NCI-H1105 treated with DMSO at 0.1 percent for 48 hours (cell line): ENCODE results near the gene ACCSL.
A peak's percentile ranks its signal among the peaks of the same experiment; 100 is the strongest.

Experiments used
- DNase-seq: peaks from one replicate; lab custom pipeline; 2025; lab: John Stamatoyannopoulos, UW

The ACCSL gene

DNA sequence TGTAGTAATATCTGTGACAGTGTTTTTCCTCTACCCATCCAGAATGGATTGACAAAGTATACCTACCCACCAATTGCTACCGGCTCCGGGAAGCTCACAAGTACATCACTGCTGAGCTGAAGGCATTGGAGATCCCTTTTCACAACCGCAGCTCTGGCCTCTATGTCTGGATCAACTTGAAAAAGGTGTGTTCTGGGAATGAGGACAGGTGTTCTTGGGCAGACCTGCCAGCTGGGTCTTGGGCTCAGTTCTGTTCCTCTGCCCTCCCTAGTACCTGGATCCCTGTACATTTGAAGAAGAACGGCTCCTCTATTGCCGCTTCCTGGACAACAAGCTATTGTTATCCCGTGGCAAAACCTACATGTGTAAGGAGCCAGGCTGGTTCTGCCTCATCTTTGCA lies 10.5 kb downstream of the ACCSL start:
- DNase-seq = no peak

- DNase-seq = no peak
Observed at GRCh38 chr11:44065161-44065661, 17.4 kb downstream of the ACCSL start.

DNA sequence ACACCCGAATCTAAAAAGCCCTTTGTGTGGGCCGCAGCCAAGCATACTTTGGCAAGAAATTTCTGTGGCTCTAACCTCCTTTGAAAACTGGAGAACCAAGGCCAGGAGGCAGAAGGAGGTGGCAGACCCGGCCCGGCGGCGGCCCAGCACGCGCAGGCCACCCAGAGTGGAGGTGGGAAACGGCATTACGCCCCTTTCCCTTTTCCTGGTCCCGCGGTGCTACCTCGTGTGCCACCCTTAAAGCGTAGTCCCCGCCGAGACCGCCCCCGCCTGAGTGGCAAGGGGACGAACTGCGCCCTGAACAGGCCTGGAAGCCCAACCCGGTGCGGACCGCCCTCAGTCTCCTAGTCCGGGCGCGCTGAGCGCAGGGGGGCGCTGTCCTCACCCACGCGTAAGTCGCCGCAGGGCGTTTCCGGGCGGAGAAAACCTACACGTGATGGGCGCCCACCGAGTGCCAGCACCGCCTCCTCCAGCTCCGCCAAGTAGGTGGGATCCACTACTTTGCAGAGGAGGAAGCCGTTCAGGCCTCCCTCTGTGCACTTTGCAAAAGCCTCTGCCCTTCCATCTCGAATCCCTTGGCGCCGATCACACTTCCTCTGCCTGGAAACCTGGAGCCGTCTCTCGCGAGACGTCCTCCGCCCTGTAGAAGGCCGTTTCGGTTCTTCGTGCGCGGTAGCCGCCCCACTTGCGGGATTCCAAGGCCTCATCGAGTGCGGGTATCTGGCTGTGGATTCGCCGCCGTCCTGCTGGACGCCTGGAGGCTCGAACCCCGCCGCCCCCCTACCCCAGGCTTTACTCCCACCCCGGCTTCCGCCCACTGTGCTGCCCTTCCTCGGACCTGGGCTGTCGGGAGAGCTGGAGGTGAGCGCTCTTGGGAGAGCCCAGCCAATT lies 18.3 kb downstream of the ACCSL start, which contains the start of gene ACCS:
TSS of gene ACCS (plus strand) at position 430 of the 891 bp plus-strand sequence. CDS start 1,358 bp downstream, outside the sequence.
- peak; percentile 93 for DNase-seq

- DNase-seq = peak; percentile 33
Observed at GRCh38 chr11:44066732-44067141, 19.0 kb downstream of the ACCSL start.

DNA sequence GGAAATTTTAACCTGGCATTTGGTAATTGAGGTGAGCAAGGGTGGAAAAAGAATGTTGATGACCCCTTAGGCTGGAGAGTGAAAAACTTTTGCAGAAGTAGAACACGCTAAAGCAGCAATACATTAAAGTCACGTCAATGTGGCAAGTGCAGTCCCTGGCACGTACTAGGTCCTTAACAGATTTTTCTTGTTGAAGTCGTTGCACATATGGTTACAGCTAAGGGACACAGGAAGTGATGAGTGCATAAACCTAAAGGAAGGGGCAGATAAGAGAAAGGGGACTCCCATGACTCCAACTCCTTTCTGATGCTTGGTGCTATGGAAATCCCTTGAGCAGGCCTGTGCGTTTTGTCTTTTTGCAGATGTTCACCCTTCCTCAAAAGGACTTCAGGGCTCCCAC lies 19.5 kb downstream of the ACCSL start:
- no peak for DNase-seq

- no peak for DNase-seq
Observed at GRCh38 chr11:44068180-44068579, 20.4 kb downstream of the ACCSL start.

DNA sequence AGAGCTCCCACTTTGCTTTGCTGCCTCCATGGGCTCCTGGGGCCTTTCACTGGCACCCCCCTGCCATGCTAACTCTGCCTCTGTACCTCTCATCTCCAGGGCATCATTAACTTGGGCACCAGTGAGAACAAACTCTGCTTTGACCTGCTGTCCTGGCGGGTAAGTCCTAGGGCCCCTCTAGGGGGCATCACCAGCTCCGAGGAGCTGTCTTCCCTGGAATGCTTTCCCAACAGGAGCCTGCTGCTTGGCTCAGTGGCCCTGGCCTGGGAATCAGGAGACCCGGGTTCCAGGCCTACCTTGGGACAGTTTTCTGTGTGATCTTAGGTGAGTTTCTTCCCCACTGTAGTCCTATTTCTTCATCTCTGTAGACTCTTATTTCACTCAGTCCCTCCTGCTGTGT lies 23.4 kb downstream of the ACCSL start:
- DNase-seq = no peak

GRCh38 chr11:44072757-44073658 lies 25.2 kb downstream of the ACCSL start:
- no peak for DNase-seq

- DNase-seq = no peak
Observed at GRCh38 chr11:44078794-44079193, 31.0 kb downstream of the ACCSL start.

DNA sequence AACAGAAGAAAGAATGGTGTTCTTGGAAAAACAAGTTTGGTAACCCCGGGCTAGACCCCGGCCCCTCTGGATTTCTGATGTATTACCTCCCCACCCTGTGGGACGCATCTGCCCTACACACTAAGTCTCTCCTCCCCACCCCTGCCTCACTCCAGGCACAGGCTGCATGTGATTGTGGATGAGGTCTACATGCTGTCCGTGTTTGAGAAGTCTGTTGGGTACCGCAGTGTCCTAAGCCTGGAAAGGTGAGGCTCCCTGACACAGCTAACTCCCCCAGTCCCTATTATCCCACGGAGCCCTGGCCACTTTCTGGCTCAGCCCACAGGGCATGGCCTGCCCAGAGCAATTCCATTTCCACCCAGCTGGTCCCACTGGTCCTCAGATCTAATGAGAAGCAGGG lies 31.6 kb downstream of the ACCSL start:
- no peak for DNase-seq

- no peak for DNase-seq
Observed at GRCh38 chr11:44080951-44081350, 33.2 kb downstream of the ACCSL start.

DNA sequence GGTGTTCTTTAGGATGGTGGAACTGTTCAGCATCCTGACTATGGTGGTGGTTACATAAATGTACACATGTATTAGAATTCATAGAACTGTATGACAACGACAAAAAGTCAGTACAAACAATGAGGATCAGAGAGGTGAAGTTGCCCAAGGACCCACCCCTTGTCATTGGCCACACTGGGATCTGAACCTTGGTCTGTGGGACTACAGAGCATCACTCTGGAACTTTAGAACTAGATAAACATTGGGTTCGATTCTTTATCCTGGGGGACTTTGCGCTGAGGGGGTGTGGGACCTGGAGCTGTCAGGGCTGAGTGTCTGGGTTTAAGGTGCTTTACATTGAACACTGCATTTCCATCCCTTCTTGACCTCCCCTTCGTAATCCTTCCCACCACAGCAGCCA lies 34.9 kb downstream of the ACCSL start:
- DNase-seq = no peak

DNA sequence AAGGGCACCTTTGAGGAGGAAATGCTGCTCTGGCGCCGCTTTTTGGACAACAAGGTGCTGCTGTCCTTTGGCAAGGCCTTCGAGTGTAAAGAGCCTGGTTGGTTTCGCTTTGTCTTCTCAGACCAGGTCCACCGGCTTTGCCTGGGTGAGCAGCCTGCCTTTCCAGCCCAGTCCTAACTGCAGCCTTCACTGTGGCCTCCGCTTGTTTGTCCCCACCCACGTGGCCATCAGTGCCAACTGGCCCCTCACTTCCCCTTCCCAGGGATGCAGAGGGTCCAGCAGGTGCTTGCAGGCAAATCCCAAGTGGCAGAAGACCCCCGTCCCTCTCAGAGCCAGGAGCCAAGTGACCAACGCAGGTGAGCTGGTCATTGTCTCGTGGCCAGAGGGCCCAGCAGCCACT lies 35.7 kb downstream of the ACCSL start:
- no peak for DNase-seq

DNA sequence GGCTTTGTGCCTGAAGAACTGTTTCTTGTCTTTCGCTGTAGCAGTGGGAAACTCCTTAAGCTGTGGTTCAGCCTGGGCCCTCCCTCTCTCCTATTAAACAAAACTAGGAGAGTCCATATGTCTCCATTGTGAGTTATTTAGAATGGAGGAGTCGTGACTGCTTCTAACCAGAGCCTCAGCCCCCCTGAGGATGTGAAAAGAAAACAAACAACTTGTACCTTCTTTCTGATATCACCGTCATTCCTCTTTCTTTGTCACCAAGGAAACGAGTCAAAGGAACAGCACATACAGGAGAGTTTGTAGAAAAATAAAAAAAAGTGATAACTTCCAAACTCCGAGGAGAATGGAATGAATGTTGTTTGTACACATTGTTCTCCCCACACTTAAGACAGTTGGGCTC lies 36.1 kb downstream of the ACCSL start:
- no peak for DNase-seq

- DNase-seq = no peak
Observed at GRCh38 chr11:44085330-44085729, 37.5 kb downstream of the ACCSL start.

DNA sequence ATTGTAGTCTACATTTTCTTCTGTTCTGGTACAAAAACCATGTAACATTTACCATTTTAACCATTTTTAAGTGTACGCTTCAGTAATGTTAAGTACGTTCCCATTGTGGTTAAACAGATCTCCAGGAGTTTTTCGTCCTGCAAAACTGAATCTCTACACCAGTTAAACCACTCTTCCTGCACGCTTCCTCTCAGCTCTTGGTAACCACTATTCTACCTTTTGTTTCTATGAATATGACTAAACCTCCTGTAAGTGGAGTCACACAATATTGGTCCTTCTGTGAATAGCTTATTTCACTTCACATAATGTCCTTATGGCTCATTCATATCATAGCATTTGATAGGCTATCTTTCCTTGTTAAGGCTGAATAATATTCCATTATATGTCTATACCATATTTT lies 40.6 kb downstream of the ACCSL start:
- no peak for DNase-seq

GRCh38 chr11:44088871-44089270 lies 41.1 kb downstream of the ACCSL start:
- no peak for DNase-seq

DNA sequence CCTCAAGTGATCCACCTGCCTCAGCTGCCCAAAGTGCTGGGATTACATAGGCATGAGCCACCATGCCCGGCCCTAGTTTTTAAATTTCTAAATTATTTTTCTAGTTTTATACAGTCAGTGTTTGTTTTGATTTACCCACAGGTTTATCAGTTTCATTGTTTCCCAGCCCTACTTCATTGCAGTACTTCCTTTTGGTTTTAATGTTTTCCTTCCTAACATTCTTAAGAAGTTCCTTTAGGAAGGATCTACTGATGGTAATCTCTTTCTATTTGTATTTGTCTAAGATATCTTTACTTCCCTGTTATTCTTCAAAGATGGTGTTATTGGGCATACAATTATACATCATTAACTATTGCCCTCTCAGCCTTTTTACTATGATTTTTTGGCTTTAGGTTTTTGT lies 42.8 kb downstream of the ACCSL start:
- DNase-seq = no peak

DNA sequence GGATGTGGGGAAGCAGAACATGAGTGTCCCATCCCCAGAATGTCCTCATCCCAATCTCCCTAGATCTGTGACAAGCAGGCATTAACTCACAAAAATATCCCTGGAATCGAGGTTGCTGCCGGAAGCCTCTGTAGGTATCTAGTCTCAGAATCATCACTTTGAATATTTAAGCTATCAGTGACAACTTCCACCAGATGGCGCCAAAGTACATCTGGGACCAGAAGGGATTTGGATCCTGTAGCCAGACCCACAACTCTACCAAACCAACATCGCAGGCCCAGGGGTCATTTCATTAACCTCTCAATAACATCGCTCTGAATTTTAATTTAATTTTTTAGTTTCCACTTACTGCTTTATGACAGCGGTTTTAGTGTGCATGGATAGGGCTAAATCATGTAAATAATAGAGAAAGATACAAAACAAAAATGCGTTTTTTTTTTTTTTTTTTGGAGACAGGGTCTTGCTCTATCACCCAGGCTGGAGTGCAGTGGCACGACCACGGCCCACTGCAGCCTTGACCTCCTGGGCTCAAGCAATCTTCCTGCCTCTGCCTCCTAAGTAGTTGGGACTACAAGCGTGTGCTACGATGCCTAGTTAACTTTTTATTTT lies 46.6 kb downstream of the ACCSL start:
- peak; percentile 82 for DNase-seq

DNA sequence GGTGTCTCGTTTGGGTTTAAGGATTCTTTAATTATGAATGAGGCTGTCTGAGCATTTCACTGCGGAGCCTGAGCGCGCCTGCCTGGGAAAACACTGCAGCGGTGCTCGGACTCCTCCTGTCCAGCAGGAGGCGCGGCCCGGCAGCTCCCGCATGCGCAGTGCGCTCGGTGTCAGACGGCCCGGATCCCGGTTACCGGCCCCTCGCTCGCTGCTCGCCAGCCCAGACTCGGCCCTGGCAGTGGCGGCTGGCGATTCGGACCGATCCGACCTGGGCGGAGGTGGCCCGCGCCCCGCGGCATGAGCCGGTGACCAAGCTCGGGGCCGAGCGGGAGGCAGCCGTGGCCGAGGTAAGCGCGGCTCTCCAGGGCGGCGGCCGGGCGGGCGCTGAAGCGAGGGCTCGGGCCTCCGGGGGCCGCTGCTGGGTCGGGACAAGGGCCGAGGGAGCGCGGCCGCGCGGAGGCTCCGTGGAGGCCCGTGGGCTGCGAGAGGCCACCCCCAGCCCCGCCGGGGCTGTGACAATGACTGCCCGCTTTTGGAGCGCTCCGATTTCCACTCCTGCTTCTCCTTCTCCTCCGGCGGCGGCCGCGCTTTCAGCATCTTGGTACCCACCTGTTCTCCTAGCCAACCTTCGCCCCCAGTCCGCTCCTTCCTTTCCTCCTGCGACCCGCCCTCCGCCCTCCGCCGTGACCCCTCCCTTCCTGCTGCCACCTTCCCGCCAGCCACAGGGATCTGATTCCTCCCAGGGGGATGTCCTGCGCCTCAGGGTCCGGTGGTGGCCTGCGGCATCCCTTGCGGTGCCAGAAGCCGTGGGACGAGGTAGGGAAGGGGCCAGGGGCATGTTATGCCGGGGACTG lies 48.0 kb downstream of the ACCSL start, which contains the start of gene EXT2:
TSS of gene EXT2 (plus strand) at position 173 of the 854 bp plus-strand sequence. CDS start 12,035 bp downstream, outside the sequence.
- peak; percentile 82 for DNase-seq
